ENCODE measurements around the gene TAF5L.
"Not testable (repeated sequence)": the region's sequence is repeated elsewhere in the genome, so short reads cannot be mapped to it uniquely, and the experiment has no call there.

Gene TAF5L

GRCh38 chr1:229600229-229600628 is 25.7 kb downstream of the TAF5L start:
- no peak for DNase-seq

DNA sequence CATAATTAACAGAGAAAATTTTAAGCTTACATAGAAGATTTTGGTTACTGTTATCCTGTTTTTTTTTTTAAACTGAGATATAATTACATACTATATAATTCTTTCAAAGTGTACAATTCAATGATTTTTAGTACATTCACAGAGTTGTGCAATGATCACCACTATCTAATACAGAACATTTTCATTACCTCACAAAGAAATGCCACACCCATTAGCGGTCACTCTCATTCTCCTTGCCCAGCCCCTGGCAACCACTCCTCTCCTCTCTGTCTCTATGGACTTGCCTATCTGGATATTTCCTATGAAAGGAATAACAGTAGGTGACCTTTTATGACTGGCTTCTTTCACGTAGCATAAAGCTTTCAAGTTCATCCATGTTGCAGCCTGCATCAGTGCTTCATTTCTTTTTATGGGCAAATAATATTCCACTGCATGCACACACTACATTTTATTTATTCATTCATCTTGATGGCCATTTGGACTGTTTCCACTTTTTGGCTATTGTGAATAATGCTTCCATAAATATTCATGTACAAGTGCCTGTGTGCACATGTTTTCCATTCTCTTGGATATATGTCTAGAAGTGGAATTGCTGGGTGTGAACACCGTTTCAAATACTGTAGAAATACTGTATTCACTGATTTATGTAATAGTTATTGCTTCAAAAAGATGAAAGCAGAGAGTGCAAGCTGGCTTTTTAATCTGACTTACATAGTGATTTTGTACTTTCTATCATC is 26.5 kb downstream of the TAF5L start:
- DNase-seq = no peak

DNA sequence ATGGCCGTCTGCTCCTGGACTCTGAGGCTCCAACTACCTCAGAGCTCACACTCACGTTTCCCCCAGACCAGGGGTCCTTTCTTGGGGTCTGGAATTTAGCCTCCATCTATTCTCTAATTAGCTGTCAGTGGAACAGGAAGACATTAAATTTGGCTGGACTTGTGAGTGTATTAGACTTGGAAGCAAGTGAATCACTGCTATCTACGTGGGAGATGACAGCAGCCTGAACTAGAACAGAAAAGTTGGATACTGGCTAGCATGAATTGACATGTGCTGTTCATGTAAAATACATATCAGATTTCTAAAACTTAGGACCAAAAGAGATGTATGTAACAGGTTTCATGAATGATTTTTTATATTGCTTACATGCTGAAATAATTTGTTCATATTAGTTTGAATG is 28.0 kb downstream of the TAF5L start:
- no peak for DNase-seq

GRCh38 chr1:229596925-229597699 is 28.8 kb downstream of the TAF5L start:
- DNase-seq = no peak

DNA sequence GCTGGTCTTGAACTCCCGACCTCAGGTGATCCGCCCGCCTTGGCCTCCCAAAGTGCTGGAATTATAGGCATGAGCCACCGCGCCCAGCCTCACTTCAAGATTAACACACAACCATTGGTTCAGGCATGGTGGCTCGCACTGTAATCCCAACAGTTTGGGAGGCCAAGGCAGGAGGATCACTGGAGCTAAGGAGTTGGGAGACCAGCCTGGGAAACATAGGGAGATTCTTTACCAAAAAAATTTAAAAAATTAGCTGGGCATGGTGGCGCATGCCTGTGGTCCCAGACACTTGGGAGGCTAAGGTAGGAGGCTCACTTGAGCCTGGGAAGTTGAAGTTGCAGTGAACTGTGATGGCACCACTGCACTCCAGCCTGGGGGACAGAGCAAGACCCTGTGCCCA is 30.0 kb downstream of the TAF5L start:
- DNase-seq = not testable (repeated sequence)

GRCh38 chr1:229594227-229595008 is 31.5 kb downstream of the TAF5L start:
- DNase-seq = no peak

- no peak for DNase-seq
These were observed 32.1 kb downstream of the TAF5L start for GRCh38 chr1:229593800-229594199.

DNA sequence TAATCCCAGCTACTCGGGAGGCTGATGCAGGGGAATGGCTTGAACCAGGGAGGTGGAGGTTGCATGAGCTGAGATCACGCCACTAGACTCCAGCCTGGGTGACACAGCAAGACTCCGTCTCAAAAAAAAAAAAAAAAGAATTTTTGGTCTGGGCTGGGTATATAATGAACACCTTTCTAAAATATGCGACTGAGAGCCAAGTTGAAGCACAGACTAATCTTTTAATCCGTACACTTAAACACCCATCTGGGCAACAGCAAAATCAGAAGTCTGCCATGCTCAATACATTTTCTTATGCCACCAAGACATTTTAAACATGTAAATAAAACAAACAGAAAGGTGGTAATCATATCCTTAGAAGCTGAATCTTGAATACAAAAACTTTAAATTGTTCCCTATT is 35.8 kb downstream of the TAF5L start:
- no peak for DNase-seq

GRCh38 chr1:229585338-229585737 is 40.6 kb downstream of the TAF5L start:
- no peak for DNase-seq

DNA sequence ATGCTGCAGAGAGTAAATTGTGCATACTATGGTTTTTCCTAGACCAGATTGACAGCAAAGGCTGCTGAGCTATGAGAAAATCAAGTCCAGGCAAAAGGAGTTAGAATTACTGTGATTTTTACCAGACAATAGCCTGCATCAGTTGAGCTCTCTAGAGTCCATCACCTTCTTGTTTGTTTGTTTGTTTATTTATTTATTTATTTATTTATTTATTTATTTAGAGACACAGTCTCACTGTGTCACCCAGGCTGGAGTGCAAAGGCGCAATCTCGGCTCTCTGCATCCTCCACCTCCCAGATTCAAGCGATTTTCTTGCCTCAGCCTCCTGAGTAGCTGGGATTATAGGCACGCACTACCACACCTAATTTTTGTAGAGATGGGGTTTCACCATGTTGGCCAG is 43.2 kb downstream of the TAF5L start:
- no peak for DNase-seq

- no peak for DNase-seq
These were observed 43.8 kb downstream of the TAF5L start for GRCh38 chr1:229582011-229582694.

GRCh38 chr1:229581485-229581884 is 44.4 kb downstream of the TAF5L start:
- DNase-seq = no peak

- no peak for DNase-seq
These were observed 46.8 kb downstream of the TAF5L start for GRCh38 chr1:229579059-229579673.

- DNase-seq = no peak
These were observed 47.5 kb downstream of the TAF5L start for GRCh38 chr1:229578168-229579058.

DNA sequence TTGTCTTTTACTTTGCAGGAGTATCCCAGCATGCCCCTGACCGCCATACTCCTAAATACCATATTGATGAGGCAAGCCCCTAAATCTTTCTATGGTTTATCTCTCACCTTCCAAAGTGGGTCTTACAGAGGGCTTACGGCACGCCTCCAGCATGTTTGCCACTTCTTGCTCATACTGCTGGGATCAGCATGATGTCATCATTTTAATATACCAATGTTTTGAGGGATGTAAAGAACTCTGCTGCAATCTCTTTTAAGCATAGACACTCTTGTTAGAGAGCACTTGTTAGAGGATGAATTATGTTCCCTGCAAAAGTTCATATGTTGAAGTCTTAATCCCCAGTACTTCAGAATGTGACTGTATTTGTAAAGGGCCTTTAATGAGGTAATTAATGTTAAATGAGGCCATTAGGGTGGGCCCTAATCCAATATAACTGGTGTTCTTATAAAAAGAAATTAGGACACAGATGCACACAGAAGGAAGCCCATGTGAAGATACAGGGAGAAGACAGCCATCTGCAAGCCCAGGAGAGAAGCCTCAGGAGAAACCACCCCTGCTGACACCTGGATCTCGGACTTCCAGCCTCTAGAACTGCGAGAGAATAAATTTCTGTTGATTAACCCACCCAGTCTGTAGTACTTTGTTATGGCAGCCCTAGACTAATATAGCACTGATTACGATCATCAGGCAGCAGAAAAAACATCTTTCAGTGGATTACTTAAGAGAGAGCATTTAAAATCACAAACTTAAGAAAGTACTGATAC is 51.1 kb downstream of the TAF5L start:
- DNase-seq = no peak

- no peak for DNase-seq
These were observed 53.6 kb downstream of the TAF5L start for GRCh38 chr1:229572286-229572685.

DNA sequence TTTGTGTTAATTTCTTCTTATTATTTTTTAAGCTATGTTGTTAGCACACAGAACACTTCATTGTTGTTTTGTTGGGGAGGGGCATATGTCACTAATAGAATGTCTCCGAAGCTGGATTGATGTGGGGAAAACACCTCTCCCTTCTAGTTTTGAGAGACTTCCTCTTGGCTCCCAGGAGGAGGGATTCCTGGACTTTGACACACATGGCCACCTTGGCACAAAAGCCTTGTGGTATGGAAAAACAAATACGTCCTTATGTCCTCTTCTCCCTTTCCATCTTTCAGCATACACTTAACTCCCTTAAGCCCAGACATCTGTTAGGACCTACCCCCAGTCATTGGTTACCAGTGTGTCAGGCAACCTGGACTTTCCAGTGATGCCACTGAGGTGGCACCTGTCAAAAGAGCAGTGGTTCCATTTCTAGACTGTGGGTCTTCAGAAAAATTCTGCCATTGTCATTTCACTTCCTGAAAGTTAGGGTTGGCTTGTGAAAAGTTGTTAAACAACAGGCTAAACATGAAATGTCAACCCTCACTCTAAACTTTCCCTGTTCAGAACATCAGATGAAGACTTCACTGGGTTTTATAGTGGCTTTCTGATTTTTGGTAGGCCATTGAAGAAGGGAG is 54.9 kb downstream of the TAF5L start:
- DNase-seq = no peak

GRCh38 chr1:229570305-229570704 is 55.6 kb downstream of the TAF5L start:
- DNase-seq = no peak

GRCh38 chr1:229567109-229567868 is 58.6 kb downstream of the TAF5L start:
- no peak for DNase-seq

Data from CD4-positive, alpha-beta T cell treated with Interleukin-17A for 1 hour (primary cell).